Activated CD4-positive, CD25-positive, alpha-beta regulatory T cell (primary cell): ENCODE results near the gene SPIRE2.

Experiments
- DNase-seq, 4 experiments: peaks; one replicate each; lab custom pipeline; 2025; lab: John Stamatoyannopoulos, UW

SPIRE2 gene

DNA sequence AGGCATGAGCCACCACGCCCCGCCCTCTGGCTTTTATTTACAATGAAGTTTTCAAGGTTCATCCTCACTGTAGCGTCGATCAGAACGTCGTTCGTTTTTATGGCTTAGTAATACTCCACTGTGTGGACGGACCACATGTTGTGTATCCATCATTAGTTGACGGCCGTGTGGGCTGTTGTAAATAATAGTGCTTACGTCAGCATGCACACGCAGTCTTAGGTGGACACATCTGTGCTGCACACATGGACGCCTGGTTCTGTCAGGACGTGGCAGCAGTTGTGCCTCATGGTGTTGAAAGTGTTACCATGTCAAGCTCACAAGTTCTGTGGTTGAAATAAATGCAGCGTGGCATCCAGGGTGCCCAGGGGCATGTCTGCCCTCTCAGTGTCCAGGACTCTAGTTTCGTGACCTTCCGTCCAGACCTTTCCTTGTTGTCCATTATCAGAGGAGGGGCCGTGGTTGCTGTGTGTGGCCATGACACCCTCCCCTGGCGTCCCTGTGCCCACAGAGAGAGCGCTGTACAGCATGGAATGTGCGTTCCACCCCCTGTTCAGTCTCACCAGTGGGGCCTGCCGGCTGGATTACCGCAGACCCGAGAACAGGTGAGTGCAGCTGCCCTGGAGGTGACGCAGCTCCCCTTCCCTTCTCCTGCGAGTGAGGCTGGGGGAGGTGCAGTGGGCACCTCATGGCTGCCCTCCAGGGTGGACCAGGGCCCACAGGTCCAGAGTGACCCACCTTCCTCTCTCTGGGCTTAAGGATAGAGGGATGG is 67.4 kb downstream of the SPIRE2 start:
- DNase-seq: no peak

- DNase-seq: no peak
These were observed 68.9 kb downstream of the SPIRE2 start for GRCh38 chr16:89897204-89897603.

- DNase-seq: no peak
These were observed 70.1 kb downstream of the SPIRE2 start for GRCh38 chr16:89898201-89898967.

GRCh38 chr16:89899879-89900481 is 71.7 kb downstream of the SPIRE2 start:
- no peak for DNase-seq

- DNase-seq: no peak
These were observed 72.6 kb downstream of the SPIRE2 start for GRCh38 chr16:89900885-89901284.

DNA sequence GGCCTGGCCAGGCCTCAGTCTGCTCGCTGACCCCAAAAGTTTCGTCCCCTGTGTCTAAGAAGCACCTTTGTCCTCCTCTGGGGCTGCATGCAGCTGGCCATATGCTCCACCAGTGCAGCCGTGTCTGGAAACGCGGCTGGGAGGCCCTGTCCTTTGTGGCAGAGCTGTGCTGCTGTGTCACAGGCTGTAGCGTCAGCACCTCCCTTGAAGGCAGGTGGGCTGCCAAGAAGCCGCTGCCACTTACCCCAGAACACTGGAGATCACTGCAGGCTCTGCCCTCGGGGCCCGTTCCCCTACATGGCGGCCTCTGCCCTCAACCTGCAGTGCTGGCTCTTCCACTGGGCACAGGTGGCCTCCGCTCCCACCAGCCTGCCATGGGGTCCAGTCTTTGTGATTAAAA is 74.7 kb downstream of the SPIRE2 start:
- no peak for DNase-seq

DNA sequence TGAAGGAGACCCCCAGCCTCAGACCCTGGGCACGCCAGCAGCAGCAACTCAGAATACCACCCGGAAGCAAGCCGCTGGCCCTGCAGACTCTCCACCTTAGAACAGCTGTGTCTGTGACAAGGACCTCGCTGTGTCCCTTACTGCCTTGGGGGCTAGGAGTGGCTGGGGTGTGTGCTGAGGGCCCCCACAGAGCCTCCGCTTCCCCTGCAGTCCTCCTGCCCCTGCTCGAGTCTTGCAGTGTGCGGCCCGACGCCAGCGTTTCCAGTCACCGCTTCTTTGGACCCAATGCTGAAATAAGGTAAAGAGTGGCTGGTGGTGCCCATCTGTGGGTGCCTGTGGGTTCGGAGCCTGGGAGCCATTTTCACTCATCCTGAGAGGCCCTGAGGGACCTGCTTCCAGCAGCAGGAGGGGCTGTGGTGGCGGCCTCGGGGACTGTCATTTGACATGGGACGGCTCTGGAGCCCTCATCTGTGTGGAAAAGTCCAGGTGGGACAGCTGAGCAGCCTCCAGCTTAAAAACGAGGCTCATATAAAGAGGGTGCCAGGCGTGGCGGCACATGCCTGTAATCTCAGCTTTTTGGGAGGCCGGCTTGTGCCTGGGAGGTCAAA is 75.7 kb downstream of the SPIRE2 start:
- no peak for DNase-seq

GRCh38 chr16:89904606-89905510 is 76.6 kb downstream of the SPIRE2 start:
- DNase-seq: no peak

- DNase-seq: no peak
These were observed 77.3 kb downstream of the SPIRE2 start for GRCh38 chr16:89905511-89906139.

GRCh38 chr16:89906140-89907025 is 78.1 kb downstream of the SPIRE2 start:
- DNase-seq: no peak

GRCh38 chr16:89907055-89907814 is 79.0 kb downstream of the SPIRE2 start:
- DNase-seq: no peak

DNA sequence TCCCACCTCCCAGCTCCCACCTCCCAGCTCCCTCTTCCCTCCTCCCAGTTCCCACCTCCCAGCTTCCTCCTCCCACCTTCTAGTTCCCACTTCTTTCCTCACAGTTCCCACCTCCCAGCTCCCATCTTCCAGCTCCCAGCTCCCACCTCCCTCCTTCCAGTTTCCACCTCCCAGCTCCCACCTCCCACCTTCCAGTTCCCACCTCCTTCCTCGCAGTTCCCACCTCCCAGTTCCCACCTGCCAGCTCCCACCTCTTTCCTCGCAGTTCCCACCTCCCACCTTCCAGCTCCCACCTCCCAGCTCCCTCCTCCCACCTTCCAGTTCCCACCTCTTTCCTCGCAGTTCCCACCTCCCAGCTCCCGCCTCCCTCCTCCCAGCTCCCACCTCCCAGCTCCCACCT is 80.0 kb downstream of the SPIRE2 start:
- DNase-seq: no peak

- peak; percentile 22 to 55 (median 46) for DNase-seq
These were observed 81.8 kb downstream of the SPIRE2 start for GRCh38 chr16:89909777-89910716.

DNA sequence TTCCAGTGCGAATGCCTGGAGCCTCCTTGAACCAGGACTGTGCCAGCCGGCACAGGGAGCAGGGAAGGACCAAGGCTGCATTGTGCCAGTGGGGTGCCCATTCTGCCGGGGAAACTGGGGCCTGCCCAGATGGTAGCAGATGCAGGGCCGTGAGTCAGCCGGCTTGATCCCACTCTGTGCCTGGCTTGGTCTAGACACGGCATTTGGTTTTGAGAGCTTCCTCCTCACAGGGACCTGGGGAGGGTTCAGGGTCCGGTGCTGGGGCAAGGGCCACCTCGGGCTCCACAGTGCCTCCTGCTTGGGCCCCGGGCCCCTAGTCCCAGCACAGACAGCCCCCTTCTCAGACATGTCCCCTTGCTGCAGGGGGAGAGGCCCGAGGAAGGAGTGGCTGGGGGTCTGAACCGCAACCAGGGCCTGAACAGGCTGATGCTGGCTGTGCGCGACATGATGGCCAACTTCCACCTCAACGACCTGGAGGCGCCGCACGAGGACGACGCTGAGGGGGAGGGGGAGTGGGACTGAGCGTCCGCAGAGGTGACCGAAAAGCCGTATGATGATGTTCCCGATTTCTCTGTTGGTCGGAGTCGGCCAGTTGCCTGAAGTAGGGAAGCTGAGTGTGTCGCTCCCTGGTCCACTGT is 82.6 kb downstream of the SPIRE2 start:
- no peak for DNase-seq

DNA sequence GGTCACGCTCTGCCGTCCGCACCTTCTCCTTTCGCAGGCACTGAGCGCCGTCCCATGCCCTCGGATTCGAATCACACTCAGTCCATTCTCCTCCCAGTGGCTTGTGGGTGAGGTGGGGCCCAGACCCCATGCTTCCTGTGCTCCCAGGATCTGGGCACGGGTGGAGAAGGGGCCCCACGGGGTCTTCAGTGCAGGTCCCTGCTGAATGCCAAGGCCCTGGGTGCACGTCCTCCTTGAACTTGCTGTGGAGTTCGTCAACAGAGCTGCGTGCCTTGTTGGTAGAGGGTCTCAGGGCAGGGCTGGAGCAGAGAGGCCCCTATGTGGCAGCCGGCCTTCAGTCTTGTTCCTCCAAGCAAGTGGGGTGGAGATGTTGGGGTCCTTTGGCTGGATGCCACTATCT is 83.1 kb downstream of the SPIRE2 start:
- DNase-seq: no peak

GRCh38 chr16:89912143-89912542 is 83.9 kb downstream of the SPIRE2 start:
- DNase-seq: no peak

- no peak for DNase-seq
These were observed 84.4 kb downstream of the SPIRE2 start for GRCh38 chr16:89912627-89913026.
